ENCODE data around the gene TUSC2. TPM values are rescaled to one million over a fixed set of nuclear protein-coding genes. Genes with fewer than 3 reads are reported as not detected.

The TUSC2 gene
- total and polyA plus RNA-seq, 10 of the 15 experiments (the other 5 are each of a cell fraction or from before 2014, with no cell fraction given): 4.0 to 73.8 (median 34.3) TPM

DNA sequence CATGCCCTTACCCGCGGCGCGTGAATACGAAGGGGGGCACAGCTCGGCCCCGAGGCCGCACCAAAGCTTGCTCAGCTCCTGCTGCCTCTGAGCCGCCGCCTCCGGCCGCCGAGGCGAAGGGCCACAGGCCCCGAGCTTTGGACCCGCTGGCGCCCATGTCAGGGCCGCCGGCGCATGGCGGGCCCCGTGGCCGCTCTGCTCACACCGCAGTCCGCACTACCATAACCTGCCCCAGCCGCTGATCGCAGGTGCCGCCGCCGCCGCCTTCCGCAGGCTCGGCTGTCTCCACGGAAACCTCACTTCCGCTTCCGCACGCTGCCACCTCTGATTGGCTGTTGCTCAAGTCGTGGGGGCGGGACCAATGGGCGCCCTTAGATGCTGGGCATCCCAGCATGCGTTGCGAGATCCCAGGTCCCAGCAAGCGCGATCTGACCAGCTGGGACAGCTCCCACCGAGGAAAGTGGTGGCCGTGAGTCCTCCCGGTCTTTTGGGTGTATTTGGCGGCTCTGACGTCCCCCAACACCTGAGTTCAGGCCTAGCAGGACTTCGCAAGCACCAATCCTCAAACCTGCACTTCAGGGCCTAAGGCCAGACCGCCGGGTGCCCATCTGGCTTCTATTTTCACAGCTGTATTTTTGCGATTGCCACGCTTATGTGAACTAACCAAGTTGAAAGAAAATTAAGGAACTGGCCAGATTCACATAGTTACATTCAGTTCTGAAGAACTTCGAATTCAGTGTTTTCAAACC lies at the start of gene TUSC2 (continued):
- peak; percentile 9; the same call in 1 of the 2 replicates for TF ChIP-seq NFYA (IDR thresholded peaks at IDR 0.05; ENCODE audit: borderline replicate concordance, low read depth, low read length)
- no peak for TF ChIP-seq RCOR1 (conservative IDR thresholded peaks at IDR 0.05; ENCODE audit: low read depth, low read length)
- TF ChIP-seq, protein P1, sequence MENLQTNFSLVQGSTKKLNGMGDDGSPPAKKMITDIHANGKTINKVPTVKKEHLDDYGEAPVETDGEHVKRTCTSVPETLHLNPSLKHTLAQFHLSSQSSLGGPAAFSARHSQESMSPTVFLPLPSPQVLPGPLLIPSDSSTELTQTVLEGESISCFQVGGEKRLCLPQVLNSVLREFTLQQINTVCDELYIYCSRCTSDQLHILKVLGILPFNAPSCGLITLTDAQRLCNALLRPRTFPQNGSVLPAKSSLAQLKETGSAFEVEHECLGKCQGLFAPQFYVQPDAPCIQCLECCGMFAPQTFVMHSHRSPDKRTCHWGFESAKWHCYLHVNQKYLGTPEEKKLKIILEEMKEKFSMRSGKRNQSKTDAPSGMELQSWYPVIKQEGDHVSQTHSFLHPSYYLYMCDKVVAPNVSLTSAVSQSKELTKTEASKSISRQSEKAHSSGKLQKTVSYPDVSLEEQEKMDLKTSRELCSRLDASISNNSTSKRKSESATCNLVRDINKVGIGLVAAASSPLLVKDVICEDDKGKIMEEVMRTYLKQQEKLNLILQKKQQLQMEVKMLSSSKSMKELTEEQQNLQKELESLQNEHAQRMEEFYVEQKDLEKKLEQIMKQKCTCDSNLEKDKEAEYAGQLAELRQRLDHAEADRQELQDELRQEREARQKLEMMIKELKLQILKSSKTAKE (IDR thresholded peaks at IDR 0.05; ENCODE audit: low read depth, poor library complexity, severe bottlenecking): no peak
- peak; percentile 92 for TF ChIP-seq CREB1 (IDR thresholded peaks at IDR 0.05; ENCODE audit: low read depth)
- TF ChIP-seq RELA (IDR thresholded peaks at IDR 0.05; ENCODE audit: borderline replicate concordance, partially characterized antibody): no peak
- TF ChIP-seq CHD2 (IDR thresholded peaks at IDR 0.05; ENCODE audit: borderline replicate concordance, low read depth, low read length): peak; percentile 83
- no peak for TF ChIP-seq ZNF384 (IDR thresholded peaks at IDR 0.05; ENCODE audit: borderline replicate concordance, low read depth, low read length)
- TF ChIP-seq ZNF622 (IDR thresholded peaks at IDR 0.05): no peak
- no peak for TF ChIP-seq NFIC (IDR thresholded peaks at IDR 0.05; ENCODE audit: low read depth, low read length)
- TF ChIP-seq TBL1XR1 (IDR thresholded peaks at IDR 0.05; ENCODE audit: low read depth, low read length): no peak
- TF ChIP-seq TCF12 (IDR thresholded peaks at IDR 0.05; ENCODE audit: low read depth, low read length): no peak; the same call in 1 of the 2 replicates
- no peak for TF ChIP-seq CEBPB (IDR thresholded peaks at IDR 0.05; ENCODE audit: borderline replicate concordance in 1 of 2, low read depth in 2 of 2, low read length in 2 of 2)
- TF ChIP-seq, protein P2, sequence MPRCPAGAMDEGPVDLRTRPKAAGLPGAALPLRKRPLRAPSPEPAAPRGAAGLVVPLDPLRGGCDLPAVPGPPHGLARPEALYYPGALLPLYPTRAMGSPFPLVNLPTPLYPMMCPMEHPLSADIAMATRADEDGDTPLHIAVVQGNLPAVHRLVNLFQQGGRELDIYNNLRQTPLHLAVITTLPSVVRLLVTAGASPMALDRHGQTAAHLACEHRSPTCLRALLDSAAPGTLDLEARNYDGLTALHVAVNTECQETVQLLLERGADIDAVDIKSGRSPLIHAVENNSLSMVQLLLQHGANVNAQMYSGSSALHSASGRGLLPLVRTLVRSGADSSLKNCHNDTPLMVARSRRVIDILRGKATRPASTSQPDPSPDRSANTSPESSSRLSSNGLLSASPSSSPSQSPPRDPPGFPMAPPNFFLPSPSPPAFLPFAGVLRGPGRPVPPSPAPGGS (IDR thresholded peaks at IDR 0.05; ENCODE audit: borderline replicate concordance, insufficient read depth, low read depth, low read length, poor library complexity, severe bottlenecking): peak; percentile 10
- no peak for TF ChIP-seq NRF1 (conservative IDR thresholded peaks at IDR 0.05; ENCODE audit: low read depth, low read length)
- TF ChIP-seq PAX8 (IDR thresholded peaks at IDR 0.05): no peak
- TF ChIP-seq NBN (IDR thresholded peaks at IDR 0.05): no peak
- 0 out of 2 replicates have a peak, but pooled peaks have one; percentile 37 for TF ChIP-seq IRF4 (IDR thresholded peaks at IDR 0.05; ENCODE audit: low read depth, low read length)
- TF ChIP-seq, protein P3, sequence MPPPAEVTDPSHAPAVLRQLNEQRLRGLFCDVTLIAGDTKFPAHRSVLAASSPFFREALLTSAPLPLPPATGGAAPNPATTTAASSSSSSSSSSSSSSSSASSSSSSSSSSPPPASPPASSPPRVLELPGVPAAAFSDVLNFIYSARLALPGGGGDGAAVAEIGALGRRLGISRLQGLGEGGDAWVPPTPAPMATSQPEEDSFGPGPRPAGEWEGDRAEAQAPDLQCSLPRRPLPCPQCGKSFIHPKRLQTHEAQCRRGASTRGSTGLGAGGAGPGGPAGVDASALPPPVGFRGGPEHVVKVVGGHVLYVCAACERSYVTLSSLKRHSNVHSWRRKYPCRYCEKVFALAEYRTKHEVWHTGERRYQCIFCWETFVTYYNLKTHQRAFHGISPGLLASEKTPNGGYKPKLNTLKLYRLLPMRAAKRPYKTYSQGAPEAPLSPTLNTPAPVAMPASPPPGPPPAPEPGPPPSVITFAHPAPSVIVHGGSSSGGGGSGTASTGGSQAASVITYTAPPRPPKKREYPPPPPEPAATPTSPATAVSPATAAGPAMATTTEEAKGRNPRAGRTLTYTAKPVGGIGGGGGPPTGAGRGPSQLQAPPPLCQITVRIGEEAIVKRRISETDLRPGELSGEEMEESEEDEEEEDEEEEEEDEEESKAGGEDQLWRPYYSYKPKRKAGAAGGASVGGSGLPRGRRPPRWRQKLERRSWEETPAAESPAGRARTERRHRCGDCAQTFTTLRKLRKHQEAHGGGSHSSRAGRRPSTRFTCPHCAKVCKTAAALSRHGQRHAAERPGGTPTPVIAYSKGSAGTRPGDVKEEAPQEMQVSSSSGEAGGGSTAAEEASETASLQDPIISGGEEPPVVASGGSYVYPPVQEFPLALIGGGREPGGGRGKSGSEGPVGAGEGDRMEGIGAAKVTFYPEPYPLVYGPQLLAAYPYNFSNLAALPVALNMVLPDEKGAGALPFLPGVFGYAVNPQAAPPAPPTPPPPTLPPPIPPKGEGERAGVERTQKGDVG (CRISPR knock-in tag; IDR thresholded peaks at IDR 0.05): no peak
- TF ChIP-seq CHD4 (IDR thresholded peaks at IDR 0.05): no peak
- TF ChIP-seq WRNIP1 (IDR thresholded peaks at IDR 0.05; ENCODE audit: borderline replicate concordance, low read depth, low read length): no peak
- TF ChIP-seq MTA3 (IDR thresholded peaks at IDR 0.05; ENCODE audit: borderline replicate concordance, low read length): peak; percentile 41; the same call in 1 of the 2 replicates
- TF ChIP-seq, protein P4, sequence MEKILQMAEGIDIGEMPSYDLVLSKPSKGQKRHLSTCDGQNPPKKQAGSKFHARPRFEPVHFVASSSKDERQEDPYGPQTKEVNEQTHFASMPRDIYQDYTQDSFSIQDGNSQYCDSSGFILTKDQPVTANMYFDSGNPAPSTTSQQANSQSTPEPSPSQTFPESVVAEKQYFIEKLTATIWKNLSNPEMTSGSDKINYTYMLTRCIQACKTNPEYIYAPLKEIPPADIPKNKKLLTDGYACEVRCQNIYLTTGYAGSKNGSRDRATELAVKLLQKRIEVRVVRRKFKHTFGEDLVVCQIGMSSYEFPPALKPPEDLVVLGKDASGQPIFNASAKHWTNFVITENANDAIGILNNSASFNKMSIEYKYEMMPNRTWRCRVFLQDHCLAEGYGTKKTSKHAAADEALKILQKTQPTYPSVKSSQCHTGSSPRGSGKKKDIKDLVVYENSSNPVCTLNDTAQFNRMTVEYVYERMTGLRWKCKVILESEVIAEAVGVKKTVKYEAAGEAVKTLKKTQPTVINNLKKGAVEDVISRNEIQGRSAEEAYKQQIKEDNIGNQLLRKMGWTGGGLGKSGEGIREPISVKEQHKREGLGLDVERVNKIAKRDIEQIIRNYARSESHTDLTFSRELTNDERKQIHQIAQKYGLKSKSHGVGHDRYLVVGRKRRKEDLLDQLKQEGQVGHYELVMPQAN (conservative IDR thresholded peaks at IDR 0.05): peak; percentile 95
